Skeletal muscle satellite cell (primary cell): ENCODE measurements around the gene RGS6.
"Not testable (repeated sequence)": the region's sequence is repeated elsewhere in the genome, so short reads cannot be mapped to it uniquely, and the experiment has no call there.

Experiments
- H3K27me3 ChIP-seq: 2 replicates; pipeline ENCODE4 v1.7.0; 2013; ENCODE audit warnings: low read length; ENCODE audit not compliant: control insufficient read depth, insufficient read depth
- H3K36me3 ChIP-seq: 2 replicates; pipeline ENCODE4 v1.7.0; 2013; ENCODE audit warnings: mild to moderate bottlenecking, control low read depth, low read length; ENCODE audit not compliant: insufficient read depth
- H3K4me1 ChIP-seq: 2 replicates; pipeline ENCODE4 v1.7.0; 2013; ENCODE audit warnings: low read length; ENCODE audit not compliant: control insufficient read depth, insufficient read depth
- H3K4me2 ChIP-seq: 2 replicates; pipeline ENCODE4 v1.7.0; 2013; ENCODE audit warnings: mild to moderate bottlenecking, low read length
- H3K4me3 ChIP-seq: 2 replicates; pipeline ENCODE4 v1.7.0; 2013; ENCODE audit warnings: low read length
- H3K9ac ChIP-seq: 2 replicates; pipeline ENCODE4 v1.7.0; 2013; ENCODE audit warnings: mild to moderate bottlenecking, low read depth, low read length, moderate library complexity
- H3K9me3 ChIP-seq: replicated peaks from 2 replicates; pipeline ENCODE4 v1.7.0; 2013; ENCODE audit warnings: mild to moderate bottlenecking, control low read depth, low read length

Gene RGS6

GRCh38 chr14:72477578-72477977, 545.3 kb downstream of the RGS6 start:
- H3K9ac ChIP-seq, H3K36me3 ChIP-seq, H3K4me1 ChIP-seq, H3K4me2 ChIP-seq, H3K4me3 ChIP-seq, H3K9me3 ChIP-seq: not testable (repeated sequence)
- peaks cover 49% of the 10 kb centered on the region for H3K27me3 ChIP-seq

- Histone ChIP-seq H3K4me3 (no peak overlapping the region), H3K9ac (no peak overlapping the region), H3K4me2 (no peak overlapping the region), H3K4me1 (peaks cover 3% of the 10 kb centered on the region), H3K27me3 (peaks cover 58% of the 10 kb centered on the region), H3K36me3 (no peaks in the 10 kb centered on the region), H3K9me3 (no peaks in the 10 kb centered on the region)
Observed at GRCh38 chr14:72478471-72478893, 546.3 kb downstream of the RGS6 start.

GRCh38 chr14:72479461-72479931, 547.3 kb downstream of the RGS6 start:
- peaks cover 64% of the 10 kb centered on the region for H3K27me3 ChIP-seq
- H3K4me3 ChIP-seq = no peak overlapping the region
- no peak overlapping the region for H3K4me2 ChIP-seq
- H3K9me3 ChIP-seq = no peaks in the 10 kb centered on the region
- peaks cover 3% of the 10 kb centered on the region for H3K4me1 ChIP-seq
- no peaks in the 10 kb centered on the region for H3K36me3 ChIP-seq
- H3K9ac ChIP-seq = no peak overlapping the region

GRCh38 chr14:72480464-72481243, 548.4 kb downstream of the RGS6 start:
- Histone ChIP-seq H3K27me3 (peaks cover 69% of the 10 kb centered on the region), H3K4me1 (peaks cover 3% of the 10 kb centered on the region), H3K9ac (no peak overlapping the region), H3K9me3 (no peaks in the 10 kb centered on the region), H3K4me3 (no peak overlapping the region), H3K4me2 (no peak overlapping the region), H3K36me3 (no peaks in the 10 kb centered on the region)

- Histone ChIP-seq H3K4me2 (no peak overlapping the region), H3K27me3 (peaks cover 68% of the 10 kb centered on the region), H3K4me3 (no peak overlapping the region), H3K9me3 (no peaks in the 10 kb centered on the region), H3K9ac (no peak overlapping the region), H3K36me3 (no peaks in the 10 kb centered on the region), H3K4me1 (no peaks in the 10 kb centered on the region)
Observed at GRCh38 chr14:72483311-72483710, 551.1 kb downstream of the RGS6 start.

GRCh38 chr14:72485695-72486094, 553.5 kb downstream of the RGS6 start:
- no peaks in the 10 kb centered on the region for H3K9me3 ChIP-seq
- H3K9ac ChIP-seq = no peak overlapping the region
- H3K4me2 ChIP-seq = no peak overlapping the region
- no peak overlapping the region for H3K4me3 ChIP-seq
- peaks cover 51% of the 10 kb centered on the region for H3K27me3 ChIP-seq
- H3K36me3 ChIP-seq = no peaks in the 10 kb centered on the region
- H3K4me1 ChIP-seq = no peaks in the 10 kb centered on the region

GRCh38 chr14:72488514-72488913, 556.3 kb downstream of the RGS6 start:
- Histone ChIP-seq H3K4me1 (no peaks in the 10 kb centered on the region), H3K4me2 (no peak overlapping the region), H3K27me3 (peaks cover 35% of the 10 kb centered on the region), H3K36me3 (no peaks in the 10 kb centered on the region), H3K9ac (no peak overlapping the region), H3K9me3 (no peaks in the 10 kb centered on the region), H3K4me3 (no peak overlapping the region)

- H3K4me1 ChIP-seq = no peaks in the 10 kb centered on the region
- no peaks in the 10 kb centered on the region for H3K9me3 ChIP-seq
Observed at GRCh38 chr14:72492196-72492595, 560.0 kb downstream of the RGS6 start.

GRCh38 chr14:72495668-72496067, 563.4 kb downstream of the RGS6 start:
- H3K9me3 ChIP-seq = no peaks in the 10 kb centered on the region
- H3K36me3 ChIP-seq = no peaks in the 10 kb centered on the region
- H3K27me3 ChIP-seq = peaks cover 58% of the 10 kb centered on the region
- no peak overlapping the region for H3K9ac ChIP-seq
- no peak overlapping the region for H3K4me3 ChIP-seq
- no peaks in the 10 kb centered on the region for H3K4me1 ChIP-seq
- no peak overlapping the region for H3K4me2 ChIP-seq

More at GRCh38 chr14:72492196-72492595, 560.0 kb downstream of the RGS6 start:
- peaks cover 43% of the 10 kb centered on the region for H3K27me3 ChIP-seq
- no peaks in the 10 kb centered on the region for H3K36me3 ChIP-seq
- no peak overlapping the region for H3K9ac ChIP-seq
- no peak overlapping the region for H3K4me3 ChIP-seq
- no peak overlapping the region for H3K4me2 ChIP-seq

- H3K9me3 ChIP-seq = no peaks in the 10 kb centered on the region
Observed at GRCh38 chr14:72498646-72499045, 566.4 kb downstream of the RGS6 start.

GRCh38 chr14:72499746-72500145, 567.5 kb downstream of the RGS6 start:
- Histone ChIP-seq H3K4me3 (no peak overlapping the region), H3K9me3 (no peaks in the 10 kb centered on the region), H3K4me2 (no peak overlapping the region), H3K27me3 (peaks cover 47% of the 10 kb centered on the region), H3K36me3 (no peaks in the 10 kb centered on the region), H3K9ac (no peak overlapping the region), H3K4me1 (no peaks in the 10 kb centered on the region)

More at GRCh38 chr14:72498646-72499045, 566.4 kb downstream of the RGS6 start:
- Histone ChIP-seq H3K4me3 (no peak overlapping the region), H3K9ac (no peak overlapping the region), H3K36me3 (no peaks in the 10 kb centered on the region), H3K4me2 (no peak overlapping the region), H3K4me1 (no peaks in the 10 kb centered on the region), H3K27me3 (peaks cover 55% of the 10 kb centered on the region)
